Esophagus (tissue), 2 donors: ENCODE measurements around the gene TUBGCP6. TPM values are rescaled to one million over a fixed set of nuclear protein-coding genes. Genes with fewer than 3 reads are reported as not detected.
"Not testable (repeated sequence)": the region's sequence is repeated elsewhere in the genome, so short reads cannot be mapped to it uniquely, and the experiment has no call there.

Experiments used
- H3K27ac ChIP-seq, 2 donors: one replicate each; pipeline ENCODE4 v1.5.1; 2013; ENCODE audit warnings: low read depth in 2 of 2, mild to moderate bottlenecking in 2 of 2, inconsistent platforms in 1 of 2, low read length in 1 of 2, moderate library complexity in 1 of 2
- H3K27me3 ChIP-seq, 2 donors: one replicate each; pipeline ENCODE4 v1.6.1; 2013; ENCODE audit warnings: low read length in 2 of 2, control low read depth in 1 of 2, mild to moderate bottlenecking in 1 of 2; ENCODE audit not compliant: insufficient read depth in 2 of 2, control insufficient read depth in 1 of 2
- H3K36me3 ChIP-seq, 2 donors: one replicate each; pipeline ENCODE4 v1.6.1; 2013; ENCODE audit warnings: low read length in 1 of 2; ENCODE audit not compliant: control insufficient read depth in 2 of 2, insufficient read depth in 2 of 2
- H3K4me1 ChIP-seq, 2 donors: one replicate each; pipeline ENCODE4 v1.6.1; 2013; ENCODE audit warnings: low read length in 1 of 2; ENCODE audit not compliant: control insufficient read depth in 2 of 2, insufficient read depth in 2 of 2
- H3K4me3 ChIP-seq, 2 donors: one replicate each; pipeline ENCODE4 v1.5.1; 2013; ENCODE audit warnings: low read length in 2 of 2, mild to moderate bottlenecking in 2 of 2, low read depth in 1 of 2, moderate library complexity in 1 of 2
- H3K9me3 ChIP-seq, 2 donors: one replicate each; pipeline ENCODE4 v1.6.1; 2013; ENCODE audit warnings: mild to moderate bottlenecking in 2 of 2, low read depth in 1 of 2, low read length in 1 of 2, moderate library complexity in 1 of 2; ENCODE audit not compliant: control insufficient read depth in 2 of 2, insufficient read depth in 1 of 2
- WGBS, 2 donors: extraction: QIAGEN DNeasy Blood & Tissue Kit; methylation state at CpG; one replicate each; pipeline ENCODE4 v1.1.7; 2013; 5-methylcytosine and 5-hydroxymethylcytosine counted together
- polyA plus RNA-seq, 2 donors: library from polyadenylated mRNA; stranded (reverse); fragments of 200-250 nt; gene quantifications; one replicate each; pipeline ENCODE4 v1.2.3, GENCODE V29; 2013
- donor health status: healthy with polysubstance abuse.
- donor health status: Bipolar disorder and iron deficiency.

Gene TUBGCP6
- polyA plus RNA-seq, 2 donors, result 19.3 to 37.9 TPM

GRCh38 chr22:50273352-50273751 is 28.5 kb upstream of the TUBGCP6 start:
- not testable (repeated sequence) for H3K27ac ChIP-seq, H3K9me3 ChIP-seq, H3K27me3 ChIP-seq, H3K4me3 ChIP-seq
- WGBS, 2 donors, result 53 to 54% methylated on average over 11 of the region's 11 CpGs
- peaks cover 0 to 34% of the 10 kb centered on the region in 2 donors for H3K36me3 ChIP-seq
- H3K4me1 ChIP-seq, result peaks cover 9 to 22% of the 10 kb centered on the region in 2 donors

- Histone ChIP-seq H3K27me3 (no peaks in the 10 kb centered on the region), H3K4me3 (no peak overlapping the region), H3K36me3 (peaks cover 0 to 23% of the 10 kb centered on the region in 2 donors), H3K9me3 (peaks cover 0 to 5% of the 10 kb centered on the region in 2 donors), H3K27ac (peak overlapping the region in 1 of 2 donors; percentile 6), H3K4me1 (peaks cover 12 to 29% of the 10 kb centered on the region in 2 donors)
- WGBS, 2 donors, result 41 to 43% methylated on average over 20 to 26 of the region's 26 CpGs
These were observed 27.4 kb upstream of the TUBGCP6 start for GRCh38 chr22:50272044-50272802.

- Histone ChIP-seq H3K27ac (no peak overlapping the region), H3K36me3 (peaks cover 0 to 20% of the 10 kb centered on the region in 2 donors), H3K4me3 (peak overlapping the region; percentile 7 to 31), H3K27me3 (no peaks in the 10 kb centered on the region), H3K4me1 (peaks cover 12 to 31% of the 10 kb centered on the region in 2 donors), H3K9me3 (peaks cover 0 to 5% of the 10 kb centered on the region in 2 donors)
- 1% methylated on average over 32 to 45 of the region's 45 CpGs for WGBS, 2 donors
These were observed 26.7 kb upstream of the TUBGCP6 start for GRCh38 chr22:50271519-50271970.

- H3K27ac ChIP-seq, result peak overlapping the region; percentile 36 to 56
- no peaks in the 10 kb centered on the region for H3K9me3 ChIP-seq
- WGBS, 2 donors, result 1 to 2% methylated on average over 51 to 53 of the region's 53 CpGs
- H3K36me3 ChIP-seq, result peaks cover 0 to 13% of the 10 kb centered on the region in 2 donors
- peaks cover 12 to 30% of the 10 kb centered on the region in 2 donors for H3K4me1 ChIP-seq
- H3K4me3 ChIP-seq, result peak overlapping the region; percentile 31 to 48
- H3K27me3 ChIP-seq, result no peaks in the 10 kb centered on the region
These were observed 26.0 kb upstream of the TUBGCP6 start for GRCh38 chr22:50270666-50271394.

- Histone ChIP-seq H3K9me3 (no peaks in the 10 kb centered on the region), H3K36me3 (peaks cover 0 to 6% of the 10 kb centered on the region in 2 donors), H3K27me3 (no peaks in the 10 kb centered on the region), H3K4me3 (peak within 1 kb of the TSS; percentile 31 to 48), H3K4me1 (peaks cover 12 to 29% of the 10 kb centered on the region in 2 donors), H3K27ac (peak within 1 kb of the TSS; percentile 36 to 59)
- 0 to 1% methylated on average over 57 to 92 of the region's 92 CpGs for WGBS, 2 donors
These were observed 25.3 kb upstream of the TUBGCP6 start, which contains the start of gene MAPK11 for GRCh38 chr22:50269970-50270665. Gene MAPK11 (minus strand): TSS chr22:50270380. CDS start chr22:50270292, 88 bp downstream.

- peak overlapping the region in 1 of 2 donors; percentile 0 for H3K27ac ChIP-seq
- no peaks in the 10 kb centered on the region for H3K9me3 ChIP-seq
- whole genome bisulfite sequencing, 2 donors, result 9 to 13% methylated on average over 16 to 18 of the region's 18 CpGs
- peaks cover 0 to 3% of the 10 kb centered on the region in 2 donors for H3K36me3 ChIP-seq
- no peaks in the 10 kb centered on the region for H3K27me3 ChIP-seq
- peak overlapping the region; percentile 21 to 31 for H3K4me3 ChIP-seq
- peaks cover 12 to 29% of the 10 kb centered on the region in 2 donors for H3K4me1 ChIP-seq
These were observed 24.7 kb upstream of the TUBGCP6 start for GRCh38 chr22:50269573-50269969.

GRCh38 chr22:50268655-50269113 is 23.9 kb upstream of the TUBGCP6 start:
- no peaks in the 10 kb centered on the region for H3K36me3 ChIP-seq
- 40 to 51% methylated on average over 9 of the region's 9 CpGs for WGBS, 2 donors
- H3K27ac ChIP-seq, result no peak overlapping the region
- H3K9me3 ChIP-seq, result no peaks in the 10 kb centered on the region
- H3K27me3 ChIP-seq, result no peaks in the 10 kb centered on the region
- no peak overlapping the region for H3K4me3 ChIP-seq
- H3K4me1 ChIP-seq, result peaks cover 12 to 29% of the 10 kb centered on the region in 2 donors

GRCh38 chr22:50267591-50268390 is 23.0 kb upstream of the TUBGCP6 start:
- no peaks in the 10 kb centered on the region for H3K9me3 ChIP-seq
- H3K4me1 ChIP-seq, result peaks cover 12 to 29% of the 10 kb centered on the region in 2 donors
- no peaks in the 10 kb centered on the region for H3K27me3 ChIP-seq
- peak overlapping the region in 1 of 2 donors; percentile 26 for H3K27ac ChIP-seq
- H3K4me3 ChIP-seq, result no peak overlapping the region
- 9 to 16% methylated on average over 55 to 75 of the region's 75 CpGs for WGBS, 2 donors
- H3K36me3 ChIP-seq, result no peaks in the 10 kb centered on the region
